ENCODE results near the gene MGP.
A peak's percentile ranks its signal among the peaks of the same experiment; 100 is the strongest.

MGP gene

DNA sequence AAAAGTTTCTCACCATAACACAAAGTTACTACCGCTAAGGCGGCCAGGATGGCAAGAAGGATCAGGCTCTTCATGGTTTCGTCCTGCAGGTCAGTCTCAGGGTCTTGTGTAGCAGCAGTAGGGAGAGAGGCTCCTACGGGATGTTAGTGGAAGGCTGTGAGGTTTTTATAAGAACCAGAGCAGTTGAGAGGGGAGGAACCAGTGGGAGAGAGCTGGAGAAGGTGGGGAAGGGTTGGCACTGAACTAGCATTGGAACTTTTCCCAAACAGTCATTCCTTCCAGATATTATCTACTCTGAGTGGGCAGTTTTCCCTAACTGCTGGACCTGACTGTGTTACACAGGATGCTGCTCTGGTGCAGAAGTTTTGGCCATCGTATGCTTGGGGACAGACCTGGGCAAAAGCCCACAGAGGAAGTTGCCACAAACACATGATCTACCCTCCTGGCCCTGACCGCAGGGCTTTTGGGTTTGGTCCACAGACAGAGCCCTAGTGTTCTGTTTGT, at the start of gene MGP:
TSS of gene MGP (minus strand) at position 137 of the 504 bp plus-strand sequence. CDS start at position 74, 63 bp downstream.
- no peak for DNase-seq

DNA sequence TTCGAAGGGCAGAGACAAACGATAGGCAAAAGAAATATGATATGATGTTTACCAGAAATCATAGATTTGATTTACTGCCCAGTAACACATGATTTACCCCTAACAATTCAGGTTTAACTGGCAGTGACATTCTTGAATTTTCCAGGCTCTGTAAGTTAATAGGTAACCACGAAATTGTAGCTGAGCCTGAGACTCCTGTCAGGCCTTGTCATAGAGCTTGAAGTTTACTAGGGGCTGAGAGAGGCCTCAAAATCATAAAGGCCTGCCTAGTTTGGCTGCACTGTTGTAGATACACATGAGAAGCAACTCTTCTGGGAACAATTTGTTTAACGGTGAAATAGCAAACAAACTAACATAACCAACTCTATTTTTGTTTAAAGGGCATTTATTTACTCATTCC, 49.4 kb upstream of the MGP start:
- no peak for DNase-seq

DNA sequence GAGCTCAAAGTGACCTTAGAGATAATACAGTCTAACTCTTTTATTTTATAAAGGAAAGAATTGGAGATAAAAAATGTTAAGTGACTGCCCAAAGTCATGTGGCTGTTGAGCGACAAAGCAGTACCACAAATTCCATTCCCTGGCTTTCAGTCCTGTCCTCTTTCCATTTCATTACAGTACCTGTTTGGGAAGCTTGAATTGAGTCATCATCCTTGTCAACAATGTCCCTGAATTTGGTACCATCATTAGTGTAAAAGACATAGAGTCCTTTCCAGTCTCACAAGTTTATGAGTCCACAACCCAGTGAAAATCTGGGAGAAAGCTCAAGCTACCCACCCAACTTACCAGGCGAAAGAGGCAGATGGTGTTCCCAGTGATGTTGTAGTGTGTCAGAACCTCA, 48.9 kb upstream of the MGP start:
- DNase-seq, result no peak

DNA sequence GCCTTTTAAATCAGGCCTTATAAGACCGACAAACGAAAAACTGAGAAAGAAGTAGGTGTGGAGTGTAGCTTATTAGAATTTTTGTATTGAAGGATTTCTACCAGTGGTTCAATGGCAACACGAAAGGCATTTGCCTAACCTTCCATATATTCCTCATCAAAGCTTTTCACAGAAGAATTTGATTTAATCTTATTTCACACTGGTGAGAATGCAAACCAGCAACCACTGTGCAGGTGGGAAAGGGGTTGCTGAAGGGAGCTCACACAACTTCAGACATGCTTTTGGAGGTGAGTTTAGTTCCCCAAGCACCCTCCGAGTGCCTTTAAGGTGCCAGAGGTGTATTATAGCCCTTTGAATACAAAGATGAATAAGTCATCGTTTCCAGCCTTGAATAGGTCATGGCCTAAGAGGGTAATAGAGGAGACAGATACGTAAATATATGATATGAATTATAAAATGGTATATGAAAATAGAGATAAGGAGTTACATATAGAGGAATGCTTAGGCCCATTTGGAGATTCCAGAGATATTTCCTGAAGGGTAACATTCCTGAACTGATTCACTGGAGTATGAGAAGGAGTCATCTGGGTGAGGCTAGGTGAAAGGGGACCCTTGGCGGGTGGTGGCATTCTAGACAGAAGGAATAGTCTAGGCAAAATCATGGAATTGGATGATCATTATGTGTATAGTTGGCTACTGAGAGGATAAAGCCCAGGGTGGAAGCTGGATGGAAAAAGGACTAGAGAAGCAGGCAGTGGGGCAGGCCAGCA, 46.3 kb upstream of the MGP start:
- DNase-seq, result no peak

DNA sequence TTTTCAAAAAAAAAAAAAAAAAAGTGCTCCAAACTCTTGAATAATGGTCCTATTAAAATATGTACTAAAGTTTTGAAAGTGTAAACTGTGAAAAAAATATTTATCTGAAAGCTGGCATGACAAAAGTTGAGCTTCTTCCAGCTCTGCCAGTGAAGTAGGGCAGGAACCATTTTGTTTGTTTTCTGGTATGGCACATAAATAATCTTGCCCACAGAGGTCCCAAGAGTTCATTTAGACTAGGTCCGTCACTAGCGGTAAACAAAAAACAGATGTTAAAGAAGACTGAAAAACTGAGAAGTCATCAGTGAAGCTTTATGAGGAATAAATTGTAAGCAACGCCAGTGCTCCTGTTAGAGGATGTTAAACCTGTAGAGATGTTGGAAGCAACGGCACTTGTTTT, 45.7 kb upstream of the MGP start:
- DNase-seq, result no peak

DNA sequence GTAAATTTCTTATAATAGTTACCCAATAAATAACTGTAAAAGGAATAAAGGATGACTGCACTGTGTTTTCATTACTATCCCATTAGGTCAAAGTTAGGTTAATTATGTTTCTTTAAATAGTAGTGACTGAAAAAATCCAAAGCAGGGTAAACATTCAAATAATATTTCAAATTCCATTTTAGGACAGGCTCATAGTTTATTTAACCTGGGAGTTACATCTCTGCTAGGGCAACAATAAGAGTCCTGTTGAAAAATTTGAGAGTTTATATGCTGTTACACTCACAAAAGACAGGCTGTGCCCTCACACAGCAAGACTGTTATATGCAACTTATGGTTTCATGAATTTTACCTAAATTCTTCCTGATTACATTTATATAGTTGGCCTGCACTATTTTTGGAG, 44.6 kb upstream of the MGP start:
- DNase-seq, result no peak

DNA sequence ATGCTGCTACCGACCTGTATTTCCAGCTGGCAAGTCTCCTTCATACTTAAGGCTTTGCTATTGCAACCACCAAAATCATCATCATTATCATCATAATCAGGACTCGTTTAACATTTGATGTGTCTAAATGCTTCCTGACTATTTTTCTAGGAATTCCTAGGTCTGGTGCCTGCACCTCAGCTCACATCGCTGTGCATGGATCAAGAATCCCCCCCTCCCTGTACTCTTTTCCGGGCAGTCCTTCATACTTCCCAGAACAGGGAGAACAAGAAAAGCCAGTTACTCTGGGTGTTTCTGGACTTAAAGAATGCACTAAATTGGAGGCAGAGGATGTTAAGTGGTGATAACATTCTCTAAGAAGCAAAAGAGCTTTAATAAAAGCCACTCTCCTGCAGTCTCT, 43.3 kb upstream of the MGP start:
- DNase-seq, result peak in 2 of 3 experiments; percentile 34 to 76

DNA sequence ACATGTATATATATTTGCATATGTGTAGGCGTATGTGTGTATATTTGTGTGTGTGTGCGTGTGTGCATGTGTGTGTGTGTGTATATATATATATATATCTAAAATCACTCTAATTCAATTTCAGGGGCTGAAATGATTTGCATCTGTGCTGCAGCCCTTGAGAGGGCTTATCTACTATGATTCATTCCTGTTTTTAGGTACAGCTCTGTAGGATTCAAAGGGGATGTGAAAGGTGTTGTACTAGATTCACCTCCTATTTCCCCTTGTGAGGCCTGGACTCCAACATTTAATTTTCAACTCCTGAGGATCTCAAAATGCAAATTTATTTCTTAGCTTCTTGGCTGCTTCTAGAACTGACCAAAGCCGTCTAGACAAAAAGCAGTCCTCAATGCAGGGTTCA, 41.6 kb upstream of the MGP start:
- no peak for DNase-seq

DNA sequence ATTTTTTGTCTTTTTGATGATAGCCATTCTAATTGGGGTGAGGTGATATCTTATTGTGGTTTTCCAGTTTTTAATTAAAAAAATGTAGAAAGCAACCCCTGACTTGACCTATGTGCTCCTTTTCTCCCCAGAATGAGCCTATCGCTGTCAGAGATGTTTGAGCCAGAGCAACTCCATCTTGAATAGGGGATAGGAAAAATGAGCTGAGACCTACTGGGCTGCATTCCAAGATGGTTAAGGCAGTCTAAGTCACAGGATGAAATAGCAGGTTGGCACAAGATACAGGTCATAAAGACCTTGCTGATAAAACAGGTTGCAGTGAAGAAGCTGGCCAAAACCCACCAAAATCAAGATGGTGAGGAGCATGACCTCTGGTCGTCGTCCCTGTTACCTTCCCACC, 38.9 kb upstream of the MGP start:
- no peak for DNase-seq

DNA sequence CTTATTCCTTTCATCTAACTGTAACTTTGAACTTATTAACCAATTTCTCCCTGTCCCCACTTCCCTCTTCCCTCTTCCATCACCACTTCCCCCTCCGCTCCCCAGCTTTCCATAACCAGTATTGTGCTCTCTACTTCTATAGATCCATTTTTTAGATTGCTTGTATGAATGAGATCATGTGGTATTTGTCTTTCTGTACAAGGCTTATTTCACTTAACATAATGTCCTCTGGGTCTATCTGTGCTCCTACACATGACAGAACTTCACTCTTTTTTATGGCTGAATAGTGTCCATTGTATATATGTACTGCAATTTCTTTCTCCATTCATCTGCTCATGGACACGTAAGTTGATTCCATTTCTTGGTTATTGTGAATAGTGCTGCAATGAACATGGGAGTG, 38.3 kb upstream of the MGP start:
- no peak for DNase-seq

DNA sequence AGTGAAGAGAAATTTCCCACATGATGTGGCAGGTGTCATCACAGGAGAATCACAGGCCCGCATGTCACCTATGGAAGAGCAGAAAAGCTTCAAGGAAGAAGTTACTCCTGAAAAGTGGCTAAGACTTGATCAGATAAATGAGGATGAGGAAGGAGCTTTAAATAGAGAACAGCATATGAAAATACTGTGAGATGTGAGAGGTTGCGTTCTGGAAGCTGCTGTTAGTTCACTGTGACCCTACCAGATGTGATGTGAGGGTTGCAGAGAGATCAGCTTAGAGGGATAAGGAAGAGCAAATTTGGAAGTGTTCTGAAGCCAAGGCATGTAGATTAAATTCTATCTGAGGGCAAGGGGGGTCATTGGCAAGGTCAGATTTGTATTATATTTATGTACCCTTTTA, 35.6 kb upstream of the MGP start:
- DNase-seq, result no peak

DNA sequence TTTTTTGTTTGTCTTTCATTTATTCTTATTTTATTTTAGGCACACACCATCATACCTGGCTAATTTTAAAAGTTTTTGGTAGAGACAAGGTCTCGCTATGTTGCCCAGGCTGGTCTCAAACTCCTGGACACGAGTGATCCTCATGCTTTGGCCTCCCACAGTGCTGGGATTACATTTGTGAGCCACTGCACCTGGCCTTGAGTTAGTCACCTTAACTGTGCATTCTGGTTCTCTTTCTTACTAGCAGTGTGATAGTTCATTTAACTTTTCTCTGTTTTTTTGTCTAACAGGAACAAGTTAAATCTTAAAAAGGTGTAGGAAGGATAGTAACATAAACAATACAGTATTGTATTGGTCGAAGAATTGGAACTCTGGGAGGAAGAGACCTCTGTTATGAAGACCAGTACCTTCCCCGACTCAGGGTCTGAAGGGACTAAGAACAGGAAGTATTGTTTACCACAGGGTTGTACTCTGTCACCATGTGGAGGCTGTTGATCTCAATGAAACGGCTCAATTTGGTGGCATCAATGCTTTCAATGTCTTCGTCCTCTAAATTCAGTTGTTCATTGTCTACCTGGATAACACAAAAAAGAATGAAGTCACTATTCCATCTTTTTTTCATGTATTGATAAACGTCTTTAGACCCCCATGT, 34.9 kb upstream of the MGP start:
- no peak for DNase-seq

DNA sequence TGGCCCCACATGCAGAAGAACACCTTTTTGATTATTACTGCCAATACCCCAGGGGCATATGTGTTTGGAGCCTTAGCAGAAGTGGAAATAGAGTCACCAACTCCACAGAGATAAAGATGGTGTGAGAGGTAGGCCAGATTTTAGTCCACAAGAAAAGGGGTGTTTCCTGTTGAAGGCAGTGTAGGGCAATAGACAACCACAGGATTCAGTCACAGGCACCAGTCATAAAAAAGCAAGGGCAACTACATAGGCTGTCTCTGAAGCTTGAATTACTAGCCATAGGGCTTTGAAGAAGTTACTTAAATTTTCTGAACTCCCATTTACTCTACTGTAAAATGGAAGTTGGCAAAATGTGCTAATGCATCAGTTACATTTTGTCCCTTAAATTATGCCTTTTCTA, 33.8 kb upstream of the MGP start:
- DNase-seq, result no peak

DNA sequence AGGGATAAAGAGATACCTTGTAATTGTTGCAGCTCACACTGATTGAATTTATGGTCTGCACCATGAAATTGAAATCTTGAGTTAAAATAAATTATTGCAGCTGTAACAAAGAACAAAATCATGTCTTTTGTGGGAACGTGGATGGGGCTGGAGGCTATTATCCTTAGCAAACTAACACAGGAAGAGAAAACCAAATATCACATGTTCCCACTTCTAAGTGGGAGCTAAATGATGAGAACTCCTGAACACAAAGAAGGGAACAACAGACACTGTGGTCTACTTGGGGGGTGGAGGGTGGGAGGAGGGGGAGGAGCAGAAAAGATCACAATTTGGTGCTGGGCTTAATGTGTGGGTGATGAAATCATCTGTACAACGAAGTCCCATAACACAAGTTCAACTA, 30.1 kb upstream of the MGP start:
- peak in 1 of 3 experiments; percentile 27 for DNase-seq

DNA sequence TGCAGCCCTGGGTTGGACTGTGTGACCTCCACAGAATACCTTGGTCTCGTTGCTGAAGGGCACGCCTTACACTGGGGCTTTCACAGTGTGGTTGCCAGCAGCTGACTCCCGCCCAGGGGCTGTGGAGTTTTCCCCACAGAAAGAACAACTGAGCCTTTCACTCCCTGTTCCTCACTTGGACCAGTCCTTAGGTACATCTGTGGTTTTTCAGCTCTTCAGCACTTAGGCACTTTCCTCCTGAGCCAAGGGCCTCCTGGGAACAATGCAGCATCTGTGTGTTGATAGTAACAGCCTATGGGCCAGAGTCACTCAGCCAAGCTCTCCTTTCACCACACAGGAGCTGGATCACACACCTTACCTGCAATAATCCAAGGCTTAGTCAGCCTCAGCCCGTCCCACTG, 27.7 kb upstream of the MGP start:
- DNase-seq, result peak in 1 of 3 experiments; percentile 65

DNA sequence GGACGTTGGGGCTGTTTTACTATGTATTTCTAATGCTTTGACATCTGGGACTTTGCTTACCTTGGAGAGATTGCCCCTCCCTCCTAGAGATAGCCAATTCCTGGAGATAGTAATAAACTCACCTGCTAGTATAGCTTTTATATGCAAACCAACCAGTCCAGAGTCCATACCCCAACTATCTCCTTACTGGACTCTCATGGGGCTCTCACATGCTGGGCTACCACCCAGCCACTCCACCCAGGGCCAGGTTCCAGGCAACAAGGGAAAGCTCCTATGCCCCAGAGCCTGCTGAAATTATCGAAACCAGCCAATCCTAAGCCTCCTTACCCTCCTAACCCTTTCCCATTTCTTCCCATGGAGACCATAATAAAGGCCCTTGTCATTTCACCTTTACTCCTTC, 25.5 kb upstream of the MGP start:
- DNase-seq, result no peak

DNA sequence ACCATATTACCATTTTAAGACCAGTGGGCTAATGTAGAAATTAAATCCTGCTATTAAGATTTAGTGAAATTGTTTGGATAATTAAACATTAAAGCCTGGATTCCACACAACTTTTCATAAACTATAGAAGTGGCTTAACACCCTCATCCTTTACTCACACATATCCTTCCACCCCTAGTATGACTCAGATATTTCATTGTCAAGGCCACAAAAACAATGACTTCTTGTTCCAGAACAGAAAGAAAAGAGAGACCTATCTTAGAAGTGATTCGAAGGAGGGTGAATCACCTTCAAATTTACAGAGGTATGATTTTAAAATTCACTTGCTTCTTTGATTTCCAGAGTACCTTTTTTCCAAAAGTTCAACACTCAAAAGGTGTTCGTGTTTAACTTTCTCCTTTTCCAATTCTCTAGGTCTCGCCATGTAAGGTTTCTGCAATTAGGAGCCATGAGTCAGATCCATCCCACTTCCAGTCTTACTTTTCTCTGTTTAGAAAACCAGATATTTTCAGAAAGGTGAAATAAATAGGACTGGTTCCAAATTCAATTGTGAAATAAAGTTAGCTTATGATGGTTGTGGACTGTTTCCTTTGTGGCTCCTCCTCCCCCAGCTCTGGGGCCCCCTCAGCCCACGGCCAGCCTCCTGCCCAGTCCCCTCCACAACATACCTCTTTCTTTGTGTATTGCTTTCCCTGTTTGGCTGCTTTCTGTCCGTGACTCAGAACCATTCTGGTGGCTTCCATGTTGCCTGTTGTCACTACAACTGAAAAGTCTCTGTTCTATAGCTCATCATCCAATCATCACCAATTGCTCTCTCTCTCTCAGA, 24.6 kb upstream of the MGP start:
- no peak for DNase-seq

DNA sequence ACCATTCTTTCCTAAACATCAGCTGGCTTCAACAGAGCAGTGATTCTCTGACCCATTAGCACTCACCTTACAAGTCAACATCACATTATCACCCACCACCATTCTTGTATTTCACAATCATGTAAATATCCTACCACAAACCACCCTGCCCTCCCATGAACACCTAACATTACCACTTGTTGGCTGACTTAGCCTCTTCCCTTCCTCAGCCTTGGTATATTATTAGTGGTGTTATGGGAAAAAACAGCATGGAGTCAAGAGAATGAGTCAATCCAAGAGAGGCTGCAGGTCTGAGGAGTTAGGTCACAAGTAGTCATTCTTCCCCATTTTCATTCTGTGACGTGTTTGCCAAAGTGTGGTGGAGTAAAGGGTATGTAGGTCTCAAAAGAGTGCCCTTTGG, 22.3 kb upstream of the MGP start:
- DNase-seq, result no peak

DNA sequence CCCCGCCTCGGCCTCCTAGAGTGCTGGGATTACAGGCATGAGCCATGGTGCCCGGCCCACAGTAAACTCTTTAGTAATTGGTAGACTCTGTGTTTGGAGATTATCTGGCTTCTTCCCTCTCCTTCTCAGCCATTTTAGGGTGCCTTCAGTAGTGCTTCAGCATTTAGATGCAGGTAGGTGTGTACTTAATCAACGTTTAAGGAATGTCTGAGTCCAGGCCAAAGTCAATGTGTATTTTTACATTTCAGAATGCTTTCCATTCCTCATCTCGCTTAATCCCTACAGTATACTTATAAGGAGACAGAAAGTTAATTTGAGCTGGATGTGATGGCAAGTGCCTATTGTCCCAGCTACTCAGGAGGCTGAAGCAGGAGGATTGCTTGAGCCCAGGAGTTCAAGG, 20.5 kb upstream of the MGP start:
- DNase-seq, result no peak

DNA sequence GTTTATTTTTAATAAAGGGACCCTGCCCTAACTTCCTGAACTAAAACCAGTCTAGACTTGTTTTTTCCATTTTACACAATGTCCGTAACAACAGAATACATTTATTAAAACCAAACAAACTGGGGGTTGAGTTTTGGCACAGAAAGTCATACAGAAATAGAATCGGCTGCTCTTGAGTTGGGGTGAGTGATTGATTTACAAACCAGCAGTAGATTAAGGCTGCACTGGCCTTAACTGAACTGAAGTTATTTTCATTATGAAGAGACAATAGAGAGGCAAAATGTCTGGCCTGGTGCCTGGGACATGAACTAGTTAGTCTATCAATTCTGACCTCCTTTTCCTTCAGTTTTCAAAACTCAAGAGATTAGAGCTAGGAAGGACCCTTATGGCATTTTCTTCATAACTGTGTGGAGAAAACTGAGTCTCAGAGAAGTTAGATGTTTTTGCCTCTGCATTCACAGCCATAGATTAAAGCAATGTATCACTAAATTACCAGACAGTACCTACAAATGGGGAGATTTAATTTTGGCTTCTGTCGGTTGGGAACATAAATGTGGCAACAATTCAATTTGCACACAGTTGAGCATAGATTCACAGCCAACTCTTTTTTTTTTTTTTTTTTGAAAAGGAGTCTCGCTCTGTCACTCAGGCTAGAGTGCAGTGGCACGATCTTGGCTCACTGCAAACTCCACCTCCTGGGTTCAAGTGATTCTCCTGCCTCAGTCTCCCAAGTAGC, 19.8 kb upstream of the MGP start:
- no peak for DNase-seq

DNA sequence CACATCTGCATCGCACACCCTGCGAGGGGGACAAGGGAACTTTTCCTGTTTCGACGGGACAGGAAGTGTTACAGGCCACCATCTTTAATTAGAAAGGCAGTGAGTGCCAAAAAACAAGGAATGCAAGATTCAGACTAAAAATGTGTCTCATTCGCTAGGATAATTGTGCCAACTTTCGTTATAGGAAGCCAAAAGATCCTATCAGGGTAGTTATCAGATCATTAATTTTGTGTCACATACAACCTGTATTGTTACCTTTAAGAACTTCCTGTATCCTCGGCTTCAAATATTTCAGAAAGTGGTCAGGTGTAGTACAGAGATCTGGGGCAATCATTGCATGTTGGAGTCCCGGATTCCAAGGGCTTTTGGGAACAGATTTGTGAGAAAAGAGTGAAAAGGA, 19.2 kb upstream of the MGP start:
- DNase-seq, result no peak

DNA sequence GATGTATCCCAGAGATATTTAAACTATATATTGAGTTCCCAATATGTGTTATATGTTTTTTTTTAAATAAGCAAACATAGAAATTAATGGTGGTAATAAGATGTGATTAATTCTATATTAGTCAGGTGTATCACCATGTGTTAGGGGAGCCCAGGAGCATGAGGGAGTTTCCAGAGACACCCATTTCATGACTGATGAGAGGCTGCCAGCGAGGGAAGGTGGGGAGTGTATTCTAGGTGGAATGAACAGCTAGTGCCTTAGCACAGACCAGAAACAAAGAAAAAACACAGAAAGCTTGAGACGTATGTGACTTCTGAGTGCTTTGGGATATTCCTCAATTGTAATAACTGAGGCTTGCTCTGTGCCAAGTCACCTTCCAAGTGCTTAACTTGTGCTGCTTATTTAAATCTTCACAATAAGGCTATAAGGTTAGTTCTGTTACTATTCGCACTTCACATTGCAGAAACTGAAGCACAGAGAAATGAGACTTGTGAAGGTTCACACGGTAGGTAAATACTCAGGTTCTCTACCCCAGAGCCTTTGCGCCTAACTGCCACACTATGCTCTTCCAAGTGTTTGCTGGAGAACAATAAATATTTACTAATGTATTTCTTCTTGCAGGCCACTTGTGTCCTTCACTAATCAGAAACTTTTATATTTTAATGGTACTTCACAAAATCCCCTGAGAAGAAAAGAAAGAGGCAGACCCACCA, 17.9 kb upstream of the MGP start:
- no peak for DNase-seq

All from NCI-H1417 (cell line).